ENCODE data around the gene SNAPC4. TPM values are rescaled to one million over a fixed set of nuclear protein-coding genes. Genes with fewer than 3 reads are reported as not detected.

Gene SNAPC4, protein sequence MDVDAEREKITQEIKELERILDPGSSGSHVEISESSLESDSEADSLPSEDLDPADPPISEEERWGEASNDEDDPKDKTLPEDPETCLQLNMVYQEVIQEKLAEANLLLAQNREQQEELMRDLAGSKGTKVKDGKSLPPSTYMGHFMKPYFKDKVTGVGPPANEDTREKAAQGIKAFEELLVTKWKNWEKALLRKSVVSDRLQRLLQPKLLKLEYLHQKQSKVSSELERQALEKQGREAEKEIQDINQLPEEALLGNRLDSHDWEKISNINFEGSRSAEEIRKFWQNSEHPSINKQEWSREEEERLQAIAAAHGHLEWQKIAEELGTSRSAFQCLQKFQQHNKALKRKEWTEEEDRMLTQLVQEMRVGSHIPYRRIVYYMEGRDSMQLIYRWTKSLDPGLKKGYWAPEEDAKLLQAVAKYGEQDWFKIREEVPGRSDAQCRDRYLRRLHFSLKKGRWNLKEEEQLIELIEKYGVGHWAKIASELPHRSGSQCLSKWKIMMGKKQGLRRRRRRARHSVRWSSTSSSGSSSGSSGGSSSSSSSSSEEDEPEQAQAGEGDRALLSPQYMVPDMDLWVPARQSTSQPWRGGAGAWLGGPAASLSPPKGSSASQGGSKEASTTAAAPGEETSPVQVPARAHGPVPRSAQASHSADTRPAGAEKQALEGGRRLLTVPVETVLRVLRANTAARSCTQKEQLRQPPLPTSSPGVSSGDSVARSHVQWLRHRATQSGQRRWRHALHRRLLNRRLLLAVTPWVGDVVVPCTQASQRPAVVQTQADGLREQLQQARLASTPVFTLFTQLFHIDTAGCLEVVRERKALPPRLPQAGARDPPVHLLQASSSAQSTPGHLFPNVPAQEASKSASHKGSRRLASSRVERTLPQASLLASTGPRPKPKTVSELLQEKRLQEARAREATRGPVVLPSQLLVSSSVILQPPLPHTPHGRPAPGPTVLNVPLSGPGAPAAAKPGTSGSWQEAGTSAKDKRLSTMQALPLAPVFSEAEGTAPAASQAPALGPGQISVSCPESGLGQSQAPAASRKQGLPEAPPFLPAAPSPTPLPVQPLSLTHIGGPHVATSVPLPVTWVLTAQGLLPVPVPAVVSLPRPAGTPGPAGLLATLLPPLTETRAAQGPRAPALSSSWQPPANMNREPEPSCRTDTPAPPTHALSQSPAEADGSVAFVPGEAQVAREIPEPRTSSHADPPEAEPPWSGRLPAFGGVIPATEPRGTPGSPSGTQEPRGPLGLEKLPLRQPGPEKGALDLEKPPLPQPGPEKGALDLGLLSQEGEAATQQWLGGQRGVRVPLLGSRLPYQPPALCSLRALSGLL (N-terminal part only)
- total RNA-seq (2014; rRNA removed; shearing (Covaris generic)) = 6.5 and 8.2 TPM in 2 replicates
- 40.4 and 55.8 TPM in 2 replicates for polyA plus RNA-seq (2014; cell fraction: nucleus; rRNA removed)

DNA sequence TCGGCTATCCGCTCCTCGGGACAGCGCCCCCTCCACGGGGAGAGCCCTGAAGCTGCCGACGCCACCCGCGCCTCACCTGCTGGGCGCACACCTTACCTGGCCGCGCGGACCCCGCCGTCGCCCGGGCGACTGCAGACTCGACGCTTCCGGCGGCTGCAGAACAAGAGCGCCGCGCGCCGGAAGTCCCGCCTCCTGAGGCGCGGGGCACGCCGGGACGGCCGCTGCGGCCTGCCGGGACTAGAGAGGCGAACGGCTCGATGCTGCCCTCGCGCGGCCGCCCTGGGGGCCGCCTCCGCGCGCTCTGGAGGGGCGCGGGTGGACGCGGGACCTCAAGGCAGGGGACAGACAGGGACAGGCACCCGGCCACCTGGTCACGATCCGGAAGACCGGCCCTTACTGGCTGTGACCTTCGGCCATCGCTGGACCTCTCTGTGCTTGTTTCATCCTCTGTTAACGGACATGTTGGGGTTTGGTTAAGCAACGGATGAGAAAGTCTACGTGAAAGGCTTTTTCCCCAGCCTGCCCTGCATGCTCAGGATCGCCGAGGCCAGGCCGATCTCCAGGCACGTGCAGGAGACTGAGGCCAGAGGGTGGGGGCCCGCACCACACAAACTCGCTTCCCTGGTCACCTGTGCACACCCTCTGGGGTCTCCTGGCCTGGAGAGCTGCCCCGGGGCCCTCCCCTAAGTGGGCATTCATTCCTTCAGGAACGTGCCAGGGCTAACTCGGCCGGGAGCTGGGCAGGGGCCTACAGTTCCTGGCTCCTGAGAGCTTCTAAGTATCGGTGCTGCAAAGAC lies at the start of gene SNAPC4:
SNAPC4 (minus strand) TSS at position 133 of the 797 bp plus-strand sequence. CDS start 1,742 bp downstream, outside the sequence.
- DNase-seq (ENCODE audit: extremely low read depth, low read depth) = peak; percentile 84

DNA sequence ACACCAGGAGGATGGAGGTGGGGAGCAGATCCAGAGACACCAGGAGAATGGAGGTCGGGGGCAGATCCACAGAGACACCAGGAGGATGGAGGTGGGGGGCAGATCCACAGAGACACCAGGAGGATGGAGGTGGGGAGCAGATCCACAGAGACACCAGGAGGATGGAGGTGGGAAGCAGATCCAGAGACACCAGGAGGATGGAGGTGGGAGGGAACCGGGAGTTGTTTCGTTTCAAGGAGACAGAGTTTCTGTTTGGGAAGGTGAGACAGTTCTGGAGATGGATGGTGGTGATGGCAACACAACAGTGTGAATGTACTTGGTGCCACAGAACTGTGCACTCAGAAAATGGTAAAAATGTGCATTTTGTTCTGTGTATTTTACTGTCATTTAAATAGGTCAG lies 48.7 kb upstream of the SNAPC4 start:
- no peak for DNase-seq (ENCODE audit: extremely low read depth, low read depth)

DNA sequence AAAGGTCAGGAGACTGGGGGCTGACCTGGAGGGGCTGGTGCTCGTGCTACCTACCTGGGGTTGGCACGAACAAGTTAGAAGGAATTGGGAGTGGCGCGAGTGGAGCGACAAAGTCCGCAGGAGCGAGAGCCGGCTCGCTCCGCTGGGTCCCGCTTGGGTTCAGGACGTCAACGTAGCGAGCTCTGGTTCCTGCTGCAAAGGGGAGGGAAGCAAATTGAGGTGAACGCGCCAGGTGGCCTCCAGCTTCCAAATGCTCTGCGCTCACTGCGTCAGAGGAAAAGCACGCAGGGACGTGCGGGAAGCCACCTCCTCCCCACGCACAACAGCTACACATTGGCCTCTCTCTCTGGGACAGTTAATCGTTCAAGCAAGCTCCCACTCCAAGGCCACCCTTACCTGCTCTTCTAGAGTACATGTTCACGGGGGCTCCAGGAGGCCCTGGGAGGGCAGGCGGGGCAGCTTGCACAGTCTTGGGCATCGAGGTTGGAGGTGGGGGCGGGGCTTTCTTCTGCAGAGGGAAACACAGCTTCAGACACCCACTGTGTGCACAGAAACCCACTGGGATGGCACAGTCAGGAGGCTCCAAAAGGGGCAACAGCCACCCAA lies 47.3 kb upstream of the SNAPC4 start:
- no peak for DNase-seq (ENCODE audit: extremely low read depth, low read depth)

DNA sequence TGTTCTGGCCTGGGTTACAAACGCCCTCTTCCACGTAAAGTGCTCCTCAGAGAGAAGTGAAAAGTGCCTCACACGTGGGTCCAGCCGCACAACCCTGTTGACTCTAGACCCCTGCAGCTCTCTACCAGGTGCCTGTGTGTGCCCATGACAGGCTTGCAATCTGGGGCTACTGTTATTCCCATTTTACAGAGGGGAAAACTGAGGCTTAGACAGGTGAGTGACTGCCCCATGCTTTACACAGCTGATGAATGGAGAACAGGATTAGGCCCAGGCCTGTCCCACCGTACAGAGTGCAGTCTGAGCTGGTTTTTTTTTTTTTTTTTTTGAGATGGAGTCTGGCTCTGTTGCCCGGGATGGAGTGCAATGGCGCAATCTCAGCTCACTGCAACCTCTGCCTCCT lies 45.8 kb upstream of the SNAPC4 start:
- DNase-seq (ENCODE audit: extremely low read depth, low read depth) = no peak

DNA sequence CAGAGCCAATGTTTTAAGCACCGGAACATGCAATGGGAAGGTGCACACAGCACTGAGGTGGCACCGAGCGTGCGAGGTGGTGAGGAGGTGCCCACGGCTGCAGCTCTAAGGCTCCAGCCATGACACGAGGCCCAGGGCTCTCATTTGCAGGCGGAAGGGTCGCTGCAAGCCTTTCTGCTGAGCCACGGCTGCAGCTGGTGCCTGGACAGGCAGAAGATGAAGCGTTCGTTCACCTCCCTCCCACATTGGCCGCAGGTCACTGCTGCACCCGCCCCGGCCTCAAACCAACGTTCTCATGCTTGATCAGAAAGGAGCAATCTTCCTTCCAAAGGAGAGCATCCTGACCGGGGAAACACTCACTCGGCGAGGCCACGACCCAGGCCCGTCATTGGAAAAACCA lies 44.1 kb upstream of the SNAPC4 start:
- no peak for DNase-seq (ENCODE audit: extremely low read depth, low read depth)

DNA sequence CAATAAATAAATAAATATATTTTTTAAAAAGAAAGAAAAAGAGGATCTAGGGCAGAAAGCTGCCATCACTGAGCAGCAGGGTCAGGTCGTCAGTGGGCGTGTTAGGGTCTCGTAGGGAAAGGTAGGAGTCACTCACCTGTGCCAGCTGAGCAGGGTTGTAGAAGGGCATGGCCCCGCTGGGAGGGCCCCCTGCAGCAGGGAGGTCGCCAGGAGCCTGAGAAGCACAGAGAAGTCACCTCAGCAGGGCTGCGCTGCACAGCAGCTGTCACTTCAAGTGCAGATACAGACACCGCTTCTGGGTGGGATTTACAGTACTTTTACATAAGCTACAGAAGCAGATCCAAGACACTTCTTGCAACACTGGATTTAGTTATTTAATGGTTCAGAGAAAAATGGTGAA lies 43.7 kb upstream of the SNAPC4 start:
- DNase-seq (ENCODE audit: extremely low read depth, low read depth) = no peak

DNA sequence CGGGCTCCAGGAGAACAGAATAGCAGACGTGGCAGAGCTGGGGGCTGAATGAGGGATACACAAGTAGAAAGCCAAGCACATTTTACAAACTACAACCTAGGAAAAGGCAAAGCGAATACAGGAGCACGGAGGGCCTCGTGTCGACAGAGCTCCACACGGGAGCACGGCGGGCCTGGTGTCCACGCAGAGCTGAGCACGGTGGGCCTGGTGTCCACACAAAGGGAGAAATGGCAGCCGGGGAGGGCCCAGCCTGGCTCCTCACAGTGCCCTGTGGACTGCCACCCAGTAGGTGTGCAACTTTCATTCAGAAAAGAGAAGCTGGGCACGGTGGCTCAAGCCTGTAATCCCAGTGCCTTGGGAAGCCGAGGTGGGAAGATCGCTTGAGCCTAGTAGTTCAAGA lies 43.1 kb upstream of the SNAPC4 start:
- no peak for DNase-seq (ENCODE audit: extremely low read depth, low read depth)

DNA sequence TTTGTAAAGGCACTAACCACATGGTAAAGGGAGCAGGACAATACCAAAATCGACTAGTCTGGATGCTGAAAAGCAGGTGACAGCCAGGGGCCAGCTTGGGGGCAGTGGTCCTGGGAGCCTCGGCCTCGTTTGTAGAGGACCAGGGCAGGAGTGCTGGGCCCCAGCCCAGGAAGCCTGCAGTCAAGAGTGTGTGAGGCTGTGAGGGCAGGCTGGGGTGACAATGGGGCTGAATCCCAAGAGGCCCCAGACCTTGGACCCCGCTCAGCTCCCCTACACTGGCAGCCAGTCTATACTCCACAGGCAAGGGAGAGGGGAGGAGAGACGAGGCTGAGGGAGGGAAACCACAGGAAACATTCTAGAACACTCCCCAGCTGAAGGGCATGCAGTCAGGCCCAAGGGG lies 42.3 kb upstream of the SNAPC4 start:
- no peak for DNase-seq (ENCODE audit: extremely low read depth, low read depth)

DNA sequence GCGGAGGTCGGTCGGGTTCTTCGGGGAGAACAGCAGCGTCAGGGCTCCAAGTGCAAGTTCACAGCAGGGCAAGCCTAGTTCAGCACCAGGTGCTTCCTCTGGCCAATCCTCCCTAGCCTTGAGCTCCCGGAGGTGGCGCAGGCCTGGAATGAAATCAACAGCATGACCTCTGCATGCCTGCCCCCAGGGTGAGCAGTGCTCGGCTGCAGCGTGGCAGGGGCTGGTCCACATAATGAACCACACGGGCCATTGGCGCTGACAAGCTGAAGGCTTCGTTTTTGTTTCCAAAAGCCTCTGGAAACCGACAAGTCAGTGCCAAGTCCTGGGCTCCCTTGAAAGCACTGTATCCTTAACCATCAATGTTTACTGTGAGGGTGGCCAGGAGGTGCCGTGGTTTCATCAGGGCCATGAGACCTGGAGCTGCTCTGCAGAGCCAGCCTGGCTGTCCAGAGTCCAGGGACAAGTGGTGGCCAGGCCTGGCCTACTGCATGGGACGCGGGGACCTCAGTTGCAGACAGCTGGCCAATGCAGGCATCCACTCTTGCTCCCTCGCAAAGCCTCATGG lies 41.8 kb upstream of the SNAPC4 start:
- no peak for DNase-seq (ENCODE audit: extremely low read depth, low read depth)

DNA sequence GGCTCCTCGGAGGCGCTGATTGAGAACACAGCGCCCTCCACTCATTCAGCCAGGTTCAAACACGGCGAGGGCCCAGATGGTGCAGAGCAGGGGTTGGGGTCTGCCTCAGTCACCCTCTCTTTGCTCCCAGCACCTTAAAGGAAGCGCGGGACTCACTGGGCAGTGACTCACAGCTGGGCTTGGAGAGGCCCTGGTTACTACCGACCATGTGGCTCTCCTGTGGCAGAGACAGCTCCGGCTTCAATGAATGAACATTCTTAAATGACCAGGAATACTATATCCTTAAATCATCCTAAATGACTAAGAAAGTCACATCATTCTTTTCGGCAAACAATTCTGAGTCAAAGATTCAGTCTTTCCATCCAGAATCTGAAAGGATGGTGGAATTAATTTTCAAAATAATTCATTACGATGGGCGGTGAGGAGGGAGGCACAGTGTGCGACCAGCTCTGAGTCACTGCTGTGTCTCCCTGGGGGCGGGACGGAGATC lies 41.3 kb upstream of the SNAPC4 start:
- DNase-seq (ENCODE audit: extremely low read depth, low read depth) = no peak

DNA sequence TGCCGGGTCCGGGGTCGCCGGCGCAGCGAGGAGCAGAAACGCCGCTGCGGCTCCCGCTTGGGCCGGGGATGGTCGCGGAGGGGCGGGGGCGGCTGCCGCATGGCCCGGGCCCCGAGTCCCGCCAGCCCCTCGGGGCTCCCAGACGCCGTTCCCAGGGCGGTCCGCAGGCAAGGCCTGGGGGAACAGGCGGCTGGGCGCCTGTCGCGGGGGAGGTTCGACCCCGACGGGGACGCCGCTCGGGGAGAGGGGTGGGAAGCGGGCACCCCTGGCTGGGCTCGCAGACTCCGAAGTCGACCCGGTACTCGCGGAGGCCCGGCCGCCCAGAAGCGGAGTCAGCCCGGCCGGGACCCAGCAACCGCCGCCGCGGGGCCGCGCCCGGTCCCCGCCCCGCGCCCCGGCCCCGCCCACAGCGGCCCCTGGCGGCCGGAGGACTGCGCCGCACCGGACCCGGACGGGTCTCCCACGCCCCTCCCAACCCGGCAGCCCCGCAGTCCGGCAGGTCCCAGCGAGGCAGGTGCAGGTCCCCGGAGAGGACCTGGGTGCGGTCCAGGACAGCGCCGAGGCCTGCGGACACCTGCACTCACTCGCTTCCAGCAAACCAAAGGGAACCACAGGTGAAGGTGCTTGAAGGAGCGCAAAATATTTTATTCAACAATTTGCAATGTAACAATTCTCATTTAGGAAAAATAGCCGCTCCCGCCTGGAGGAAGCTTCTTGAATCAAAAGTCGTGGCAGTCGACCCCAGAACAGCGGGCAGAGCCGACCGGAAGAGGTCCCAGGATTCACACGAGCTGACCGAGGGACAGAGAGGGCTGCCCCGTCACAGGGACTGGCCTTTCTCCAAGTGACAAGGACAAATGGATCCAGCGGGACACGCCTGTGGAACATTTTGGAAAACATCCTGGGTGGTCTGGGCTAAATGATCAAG lies 39.8 kb upstream of the SNAPC4 start, which contains the start of gene INPP5E:
INPP5E (minus strand) TSS at position 365 of the 928 bp plus-strand sequence. CDS start 426 bp downstream, outside the sequence.
- DNase-seq (ENCODE audit: extremely low read depth, low read depth) = peak; percentile 33

DNA sequence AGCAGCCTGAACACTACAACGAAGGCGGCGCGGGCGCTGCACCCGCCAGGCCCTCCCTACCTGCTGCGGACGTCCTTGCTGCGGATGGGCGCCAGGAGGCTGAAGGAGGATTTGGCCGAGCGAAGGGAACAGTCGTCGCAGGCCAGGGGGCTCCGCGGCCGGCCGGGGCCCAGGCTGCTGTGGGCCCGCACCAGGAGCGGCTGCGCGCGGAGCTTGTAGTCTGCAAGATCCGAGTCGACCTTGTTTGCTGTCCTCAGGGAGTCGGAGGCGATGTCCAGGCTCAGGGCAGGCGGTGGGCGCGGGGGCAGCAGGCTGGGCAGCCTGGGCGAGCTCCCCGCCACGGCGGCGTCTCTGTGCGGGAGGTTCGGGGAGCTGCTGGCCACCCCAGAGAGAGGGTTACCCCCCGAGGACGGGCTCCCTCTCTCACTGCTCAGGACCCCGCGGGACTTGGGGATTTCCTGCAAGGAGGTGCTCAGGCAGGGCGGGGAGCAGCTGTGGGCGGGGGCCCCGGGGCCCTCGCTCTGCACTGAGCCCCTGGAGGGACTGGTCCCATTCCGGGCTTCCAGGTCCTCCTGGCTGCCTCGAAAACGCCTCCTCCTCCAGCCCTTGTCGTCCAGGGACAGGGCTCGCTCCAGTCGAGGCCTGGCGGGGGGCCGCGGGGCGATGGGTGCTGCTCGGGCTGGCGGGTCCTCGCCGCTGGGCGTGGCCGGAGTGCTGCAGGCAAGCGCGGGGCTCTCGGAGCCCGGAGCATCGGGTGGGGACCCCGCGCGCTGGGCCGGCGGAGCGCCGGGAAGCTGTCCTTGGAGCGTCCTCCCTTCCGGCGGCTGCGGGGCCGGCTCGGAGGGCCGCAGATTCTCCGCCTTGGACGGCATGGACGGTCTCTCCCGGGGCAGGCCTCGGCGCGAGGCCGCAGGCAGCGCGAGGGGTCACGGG lies 38.8 kb upstream of the SNAPC4 start:
- DNase-seq (ENCODE audit: extremely low read depth, low read depth) = no peak

DNA sequence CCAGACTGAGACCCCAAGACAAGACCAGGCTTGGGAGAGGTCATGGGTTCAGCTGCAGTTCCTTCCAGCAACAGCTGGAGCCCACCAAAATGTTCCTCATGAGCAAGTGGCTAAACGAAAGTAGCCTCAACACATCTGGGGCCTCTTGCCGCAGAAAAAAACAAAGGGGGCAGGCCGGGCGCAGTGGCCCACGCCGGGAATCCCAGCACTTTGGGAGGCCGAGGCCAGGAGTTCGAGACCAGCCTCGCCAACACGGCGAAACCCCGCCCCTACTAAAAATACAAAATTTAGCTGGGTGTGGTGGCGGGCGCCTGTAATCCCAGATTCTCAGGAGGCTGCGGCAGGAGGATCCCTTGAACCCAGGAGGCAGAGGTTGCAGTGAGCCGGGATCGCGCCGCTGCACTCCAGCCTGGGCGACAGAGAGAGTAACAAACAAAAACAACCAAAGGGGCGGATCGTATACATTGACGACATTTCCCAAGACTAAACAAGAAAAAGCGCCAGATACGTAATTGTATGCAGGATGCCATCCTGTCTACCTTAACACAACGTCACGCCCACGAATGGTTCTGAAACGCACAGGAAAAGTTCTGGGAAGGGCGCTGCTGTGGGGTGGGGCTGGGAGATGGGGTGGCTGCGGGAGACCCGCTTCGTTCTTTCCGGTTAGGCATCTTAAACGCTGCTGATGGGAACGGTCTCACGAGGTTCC lies 38.0 kb upstream of the SNAPC4 start:
- peak; percentile 18 for DNase-seq (ENCODE audit: extremely low read depth, low read depth)

DNA sequence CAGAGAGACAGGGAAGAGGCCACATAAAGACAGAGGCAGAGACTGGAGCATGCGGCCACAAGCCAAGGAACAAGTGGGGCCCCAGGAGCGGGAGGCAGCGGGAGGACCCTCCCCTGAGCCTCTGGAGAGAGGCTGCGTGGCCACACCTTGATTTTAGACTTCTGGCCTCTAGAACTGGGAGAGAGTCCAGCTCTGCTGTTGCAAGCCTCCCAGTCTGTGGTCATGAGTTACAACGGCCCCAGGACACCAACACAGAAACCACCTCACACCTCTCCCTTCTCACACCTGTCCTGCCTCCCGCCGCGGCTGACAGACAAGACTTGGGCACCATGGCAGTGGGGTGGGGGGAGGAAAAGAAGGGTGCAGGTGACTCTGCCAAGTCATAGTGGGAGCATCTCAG lies 37.5 kb upstream of the SNAPC4 start:
- no peak for DNase-seq (ENCODE audit: extremely low read depth, low read depth)

DNA sequence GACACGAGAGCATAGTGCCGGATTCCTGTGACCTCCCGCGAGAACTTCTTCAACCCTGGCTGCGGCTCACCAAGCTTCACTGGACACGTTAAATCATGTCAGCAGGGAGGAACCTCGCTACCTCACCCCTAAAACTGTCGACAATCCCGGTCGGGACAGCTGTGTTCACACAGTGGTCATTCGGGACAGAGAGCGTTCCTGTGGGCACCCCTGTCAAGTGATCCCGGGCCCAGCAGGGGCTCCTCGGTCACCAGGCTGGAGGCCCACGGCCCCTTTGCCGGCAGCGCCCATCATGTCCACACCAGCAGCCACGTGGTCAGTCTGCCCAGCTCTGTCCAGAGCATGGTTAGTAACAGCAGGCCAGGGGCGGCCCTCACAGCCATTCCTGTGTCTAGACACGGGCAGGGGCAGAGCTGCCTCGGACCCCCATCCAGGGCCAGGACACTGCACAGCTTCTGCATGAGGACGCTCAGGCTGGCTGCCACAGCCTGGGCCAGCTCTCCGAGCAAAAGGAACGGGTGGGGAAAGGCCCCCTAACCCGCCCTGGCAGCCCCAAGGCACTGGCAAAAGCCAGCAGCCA lies 36.2 kb upstream of the SNAPC4 start:
- no peak for DNase-seq (ENCODE audit: extremely low read depth, low read depth)
